ENCODE measurements around the gene GREM1.

GREM1 gene

DNA sequence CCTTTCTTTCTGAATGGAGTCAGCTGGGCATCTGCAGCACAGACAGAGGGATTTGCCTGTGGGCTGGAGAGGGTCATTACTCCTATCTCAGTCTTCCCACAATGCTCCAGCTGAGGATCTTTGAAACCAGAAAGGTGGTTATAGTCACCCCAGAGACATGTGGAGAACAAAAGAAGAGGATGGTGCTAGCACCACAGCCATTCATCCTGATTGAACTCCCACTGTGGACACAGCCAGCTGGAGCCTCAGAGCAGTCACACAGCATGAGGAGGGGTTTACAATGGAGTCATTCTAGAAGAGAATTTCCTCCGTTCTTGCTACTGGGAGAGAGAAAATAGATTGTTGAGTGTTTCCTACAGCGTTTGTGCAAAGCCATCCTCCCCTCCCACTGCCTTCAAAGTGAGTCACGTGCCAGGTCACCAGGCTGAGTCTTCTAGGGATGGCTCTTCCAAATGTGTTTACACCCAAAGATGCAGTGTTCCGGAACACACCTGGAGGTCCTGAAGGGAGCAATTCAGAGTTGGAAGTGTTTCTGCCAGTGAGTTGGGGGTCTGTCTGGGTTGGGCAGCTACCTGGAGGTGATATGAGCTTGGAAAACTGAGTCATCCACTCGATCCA is 18.9 kb upstream of the GREM1 start:
- no peak for DNase-seq

- no peak for DNase-seq
Observed at GRCh38 chr15:32700501-32701150, 17.2 kb upstream of the GREM1 start.

- DNase-seq, result no peak
Observed at GRCh38 chr15:32701863-32702262, 15.9 kb upstream of the GREM1 start.

- DNase-seq, result no peak
Observed at GRCh38 chr15:32704395-32704981, 13.3 kb upstream of the GREM1 start.

- no peak for DNase-seq
Observed at GRCh38 chr15:32705446-32705845, 12.4 kb upstream of the GREM1 start.

DNA sequence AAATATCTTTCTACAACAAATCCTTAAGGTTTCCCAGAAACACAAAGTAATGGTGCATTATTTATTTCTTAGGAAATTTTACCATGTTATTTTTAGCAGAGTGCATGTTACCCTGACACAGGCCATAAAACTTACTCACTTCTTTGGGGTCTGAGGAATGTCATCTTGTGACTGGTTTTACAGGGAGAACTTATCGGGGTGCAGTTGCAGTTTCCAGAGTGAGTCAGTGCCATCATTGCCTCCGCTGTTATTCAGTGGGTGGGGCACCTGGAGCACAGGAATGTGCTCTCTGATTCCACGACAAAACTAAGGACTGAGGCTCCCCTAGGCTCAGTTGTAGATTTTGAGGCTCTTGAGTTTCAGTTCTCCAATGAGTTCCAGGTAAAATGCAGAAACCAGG is 11.1 kb upstream of the GREM1 start:
- DNase-seq, result no peak

DNA sequence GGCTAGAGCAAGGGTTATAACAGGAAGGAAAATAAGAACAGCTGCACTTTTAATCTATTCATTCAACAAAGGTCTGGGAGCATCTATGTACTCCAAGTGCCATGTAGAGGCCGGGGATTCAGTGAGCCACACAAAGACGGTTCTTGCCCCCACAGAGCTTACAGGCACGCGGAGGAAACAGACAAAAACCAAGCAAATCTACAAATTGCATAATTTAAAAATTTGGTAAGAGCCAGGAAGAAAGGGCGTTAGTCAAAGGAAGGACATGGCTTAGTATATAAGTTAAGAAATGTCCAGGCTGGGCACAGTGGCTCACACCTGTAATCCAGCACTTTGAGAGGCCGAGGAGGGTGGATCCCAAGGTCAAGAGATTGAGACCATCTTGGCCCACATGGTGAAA is 10.4 kb upstream of the GREM1 start:
- DNase-seq, result no peak

DNA sequence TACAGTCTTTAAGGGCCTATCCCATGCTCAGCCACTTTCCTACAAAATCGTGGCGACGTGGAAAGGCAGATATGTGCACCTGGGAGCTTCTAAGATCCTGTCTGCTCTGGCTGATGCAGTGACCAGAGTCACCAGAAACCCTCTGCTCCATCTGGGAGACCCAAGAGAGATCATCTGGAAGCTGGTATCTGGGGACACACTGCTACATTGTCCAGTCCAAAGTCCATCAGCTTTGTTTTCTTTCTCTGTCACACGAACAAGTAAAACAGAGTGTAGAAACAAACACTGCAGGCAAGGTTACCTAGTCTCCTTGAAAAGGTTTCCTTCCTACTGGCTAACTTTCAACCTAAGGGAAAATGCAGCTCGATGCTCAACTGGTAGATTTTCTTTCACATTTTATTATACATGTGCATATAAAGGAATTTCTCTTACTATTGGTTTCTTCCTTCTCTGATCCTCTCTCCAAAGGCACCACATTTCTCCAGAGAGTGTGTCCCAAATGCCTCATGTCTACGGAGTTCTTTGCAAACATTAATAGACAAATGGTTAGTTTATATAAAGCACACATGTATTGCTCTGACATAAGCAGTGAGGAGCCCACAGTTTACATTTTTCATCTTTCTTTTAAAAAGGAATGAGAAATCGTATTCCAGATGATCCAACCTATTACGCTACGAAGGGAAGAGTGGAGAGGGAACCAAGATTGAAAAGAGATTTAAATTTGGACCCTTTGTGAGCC is 8.3 kb upstream of the GREM1 start:
- DNase-seq, result no peak

- DNase-seq, result no peak
Observed at GRCh38 chr15:32715276-32715675, 2.5 kb upstream of the GREM1 start.

- no peak for DNase-seq
Observed at GRCh38 chr15:32716216-32716914, 1.4 kb upstream of the GREM1 start.

GRCh38 chr15:32716915-32717425 is 834 bp upstream of the GREM1 start:
- DNase-seq, result no peak

DNA sequence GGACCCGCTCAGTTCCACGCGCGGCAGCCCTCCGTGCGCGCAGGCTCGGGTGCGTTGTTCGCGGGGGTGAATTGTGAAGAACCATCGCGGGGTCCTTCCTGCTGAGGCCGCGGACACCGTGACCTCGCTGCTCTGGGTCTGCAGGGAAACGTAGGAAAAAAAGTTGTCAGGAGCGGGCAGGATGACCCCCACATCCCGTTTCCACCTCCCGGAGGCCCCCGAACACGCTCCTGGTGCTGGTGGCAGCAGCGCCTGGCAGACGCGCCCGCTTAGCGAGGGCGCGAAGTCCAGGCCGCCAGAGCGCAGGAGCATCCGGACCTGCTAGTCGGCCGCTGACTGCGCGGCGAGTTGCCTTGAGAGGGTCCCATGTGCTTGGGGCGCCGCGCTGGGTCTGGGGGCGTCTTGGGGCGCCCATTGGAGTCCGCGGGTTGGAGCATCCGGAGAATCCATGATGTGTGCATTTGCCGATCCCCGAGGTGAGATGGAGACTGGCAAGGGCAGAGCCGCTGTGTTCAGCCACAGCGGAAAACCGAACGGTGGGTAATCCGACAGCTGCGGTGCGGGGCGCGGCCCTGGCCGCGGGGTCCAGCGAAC is 520 bp downstream of the GREM1 start:
- DNase-seq, result no peak

GRCh38 chr15:32718821-32719716 is 1.3 kb downstream of the GREM1 start:
- no peak for DNase-seq

GRCh38 chr15:32721596-32721995 is 3.8 kb downstream of the GREM1 start:
- no peak for DNase-seq

GRCh38 chr15:32722136-32722535 is 4.3 kb downstream of the GREM1 start:
- no peak for DNase-seq

DNA sequence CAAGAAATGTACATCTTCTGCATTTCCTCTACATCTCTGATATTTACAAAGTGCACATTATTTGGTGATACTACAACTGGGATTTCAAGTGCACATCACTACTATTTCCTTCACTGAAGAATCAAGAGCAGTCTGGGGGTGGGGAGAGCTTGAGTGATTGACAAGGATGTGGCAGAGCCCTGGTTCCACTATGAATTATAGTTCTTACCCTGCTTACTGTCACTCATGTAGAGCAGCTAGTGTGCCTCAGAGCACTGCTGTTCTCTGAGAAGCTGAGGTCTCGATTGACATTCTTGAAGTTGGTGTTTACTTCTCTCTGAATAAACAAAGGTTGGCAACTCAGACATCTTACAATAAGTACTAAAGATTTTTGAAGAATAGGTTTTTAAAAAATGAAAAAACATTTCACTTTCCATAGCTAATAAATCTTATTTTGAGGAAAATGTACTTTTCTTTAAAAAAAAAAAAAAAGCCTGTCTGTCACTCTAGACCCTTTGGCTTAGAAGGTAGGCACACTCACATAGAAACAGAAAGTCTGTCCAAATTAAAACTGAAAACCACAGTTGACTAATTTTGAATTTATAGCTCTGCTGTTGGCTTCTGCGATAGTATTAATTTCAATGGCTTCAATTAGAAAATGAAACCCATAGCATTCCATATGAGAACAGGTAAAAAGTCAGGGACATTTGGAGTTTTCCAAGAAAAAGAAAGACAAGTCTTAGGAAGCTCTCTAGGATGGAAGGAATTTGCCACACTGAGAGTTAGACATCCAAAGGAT is 5.6 kb downstream of the GREM1 start:
- DNase-seq, result no peak

DNA sequence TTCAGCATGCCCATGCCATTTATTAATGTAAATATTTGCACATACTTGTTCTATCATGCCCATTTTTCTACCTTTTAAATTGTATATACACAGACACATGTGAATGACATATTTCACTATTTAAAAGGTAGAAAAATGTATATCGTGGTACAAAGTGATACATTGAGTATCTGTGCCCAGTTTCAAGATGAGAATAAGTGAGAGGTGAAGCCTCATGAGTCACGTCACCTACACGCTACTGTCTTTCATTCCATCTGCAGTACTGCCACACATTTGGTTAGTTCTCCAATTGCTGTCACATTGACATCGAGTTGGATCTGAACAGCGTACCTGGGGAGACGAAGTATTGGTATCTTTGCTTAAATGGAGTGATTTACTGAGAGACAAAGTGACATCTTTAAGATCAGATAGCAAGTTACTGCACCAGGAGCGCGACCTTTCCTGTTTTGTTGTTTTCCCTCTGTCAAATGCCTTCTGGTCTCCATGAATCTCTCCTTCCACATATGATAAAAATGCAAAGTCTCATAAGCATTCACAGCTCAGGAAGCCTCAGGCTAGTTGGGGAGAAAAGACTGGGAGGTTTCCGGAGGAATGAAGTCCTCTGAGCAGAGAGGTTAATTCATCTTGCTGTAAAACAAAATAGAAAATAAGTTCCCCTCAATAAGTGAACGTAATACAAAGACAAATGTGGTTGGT is 12.0 kb downstream of the GREM1 start:
- DNase-seq, result no peak

DNA sequence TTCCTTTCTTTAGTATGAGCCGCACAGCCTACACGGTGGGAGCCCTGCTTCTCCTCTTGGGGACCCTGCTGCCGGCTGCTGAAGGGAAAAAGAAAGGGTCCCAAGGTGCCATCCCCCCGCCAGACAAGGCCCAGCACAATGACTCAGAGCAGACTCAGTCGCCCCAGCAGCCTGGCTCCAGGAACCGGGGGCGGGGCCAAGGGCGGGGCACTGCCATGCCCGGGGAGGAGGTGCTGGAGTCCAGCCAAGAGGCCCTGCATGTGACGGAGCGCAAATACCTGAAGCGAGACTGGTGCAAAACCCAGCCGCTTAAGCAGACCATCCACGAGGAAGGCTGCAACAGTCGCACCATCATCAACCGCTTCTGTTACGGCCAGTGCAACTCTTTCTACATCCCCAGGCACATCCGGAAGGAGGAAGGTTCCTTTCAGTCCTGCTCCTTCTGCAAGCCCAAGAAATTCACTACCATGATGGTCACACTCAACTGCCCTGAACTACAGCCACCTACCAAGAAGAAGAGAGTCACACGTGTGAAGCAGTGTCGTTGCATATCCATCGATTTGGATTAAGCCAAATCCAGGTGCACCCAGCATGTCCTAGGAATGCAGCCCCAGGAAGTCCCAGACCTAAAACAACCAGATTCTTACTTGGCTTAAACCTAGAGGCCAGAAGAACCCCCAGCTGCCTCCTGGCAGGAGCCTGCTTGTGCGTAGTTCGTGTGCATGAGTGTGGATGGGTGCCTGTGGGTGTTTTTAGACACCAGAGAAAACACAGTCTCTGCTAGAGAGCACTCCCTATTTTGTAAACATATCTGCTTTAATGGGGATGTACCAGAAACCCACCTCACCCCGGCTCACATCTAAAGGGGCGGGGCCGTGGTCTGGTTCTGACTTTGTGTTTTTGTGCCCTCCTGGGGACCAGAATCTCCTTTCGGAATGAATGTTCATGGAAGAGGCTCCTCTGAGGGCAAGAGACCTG is 13.2 kb downstream of the GREM1 start:
- DNase-seq, result no peak

Measured in effector CD8-positive, alpha-beta T cell (primary cell).